Spleen (tissue), 7 donors: Measurements from ENCODE around the gene MS4A18.

ENCODE experiments used
- POLR2A ChIP-seq, 3 donors: fragments of 450-650 bp; IDR thresholded peaks; one replicate each; pipeline ENCODE4 v1.5.1; 2017; ENCODE audit warnings: antibody characterized with exemption in 3 of 3, mild to moderate bottlenecking in 1 of 3
- POLR2AphosphoS5 ChIP-seq, 3 donors: sonication (generic); formaldehyde crosslinking; IDR thresholded peaks; one replicate each; pipeline ENCODE4 v1.5.1; 2017; ENCODE audit warnings: antibody characterized with exemption in 3 of 3
- TF ChIP-seq, protein P1 (sequence below), 11 experiments: fragments of 200-600 bp in 7 of 11; fragments of 450-650 bp in 4 of 11; sonication (generic) in 4 of 11; IDR thresholded peaks in 8 of 11; conservative IDR thresholded peaks in 3 of 11; 1 replicate in 7 of 11; 2 replicates in 4 of 11; pipeline versions ENCODE4 v1.4.0 to v1.8.0; 2016 to 2021; ENCODE audit warnings: antibody characterized with exemption in 11 of 11, inconsistent platforms in 4 of 11, mild to moderate bottlenecking in 1 of 11
- donor health status: DM: no; HTN: no; CAD: no; lungs with moderate emphysema.
- donor health status: DM: no; HTN: no; CAD: no.
- donor health status: DM: no; HTN: no; CAD: no.

DNA sequence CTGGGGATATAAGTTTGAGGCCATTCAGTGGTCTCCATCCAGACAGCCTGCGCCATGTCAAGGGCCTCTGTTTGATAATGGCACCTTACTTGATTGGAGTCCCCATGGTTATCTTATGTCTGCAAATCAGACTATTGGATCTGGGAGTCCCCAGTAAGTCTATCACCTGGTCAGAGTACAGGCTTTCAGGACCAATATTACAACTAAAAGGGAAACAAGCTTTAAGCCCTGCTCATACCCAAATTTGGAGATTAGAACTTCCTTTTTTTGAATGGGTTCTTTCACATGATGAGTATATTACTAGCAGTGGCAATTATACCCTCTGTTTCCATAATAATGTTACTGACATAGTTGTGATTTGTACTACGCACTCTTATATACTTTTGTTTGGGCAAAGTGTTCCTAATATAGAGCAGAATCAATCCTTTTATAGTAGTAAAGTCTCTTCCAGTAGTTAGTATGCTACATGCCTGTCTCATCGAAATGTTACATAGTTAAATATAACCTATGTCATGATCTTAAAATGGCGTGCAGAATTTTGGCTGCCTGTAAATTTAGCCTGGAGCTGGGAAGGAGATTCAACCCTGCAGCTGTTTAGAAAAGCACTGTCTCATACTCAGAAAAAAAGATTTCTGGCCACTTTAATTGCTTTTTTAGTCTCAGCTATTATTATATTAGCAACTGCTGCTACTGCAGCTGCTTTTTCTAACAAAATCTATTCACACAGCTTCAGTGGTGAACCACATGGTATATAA, 37.1 kb downstream of the MS4A18 start:
- TF ChIP-seq, protein P1, sequence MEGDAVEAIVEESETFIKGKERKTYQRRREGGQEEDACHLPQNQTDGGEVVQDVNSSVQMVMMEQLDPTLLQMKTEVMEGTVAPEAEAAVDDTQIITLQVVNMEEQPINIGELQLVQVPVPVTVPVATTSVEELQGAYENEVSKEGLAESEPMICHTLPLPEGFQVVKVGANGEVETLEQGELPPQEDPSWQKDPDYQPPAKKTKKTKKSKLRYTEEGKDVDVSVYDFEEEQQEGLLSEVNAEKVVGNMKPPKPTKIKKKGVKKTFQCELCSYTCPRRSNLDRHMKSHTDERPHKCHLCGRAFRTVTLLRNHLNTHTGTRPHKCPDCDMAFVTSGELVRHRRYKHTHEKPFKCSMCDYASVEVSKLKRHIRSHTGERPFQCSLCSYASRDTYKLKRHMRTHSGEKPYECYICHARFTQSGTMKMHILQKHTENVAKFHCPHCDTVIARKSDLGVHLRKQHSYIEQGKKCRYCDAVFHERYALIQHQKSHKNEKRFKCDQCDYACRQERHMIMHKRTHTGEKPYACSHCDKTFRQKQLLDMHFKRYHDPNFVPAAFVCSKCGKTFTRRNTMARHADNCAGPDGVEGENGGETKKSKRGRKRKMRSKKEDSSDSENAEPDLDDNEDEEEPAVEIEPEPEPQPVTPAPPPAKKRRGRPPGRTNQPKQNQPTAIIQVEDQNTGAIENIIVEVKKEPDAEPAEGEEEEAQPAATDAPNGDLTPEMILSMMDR (IDR thresholded peaks at IDR 0.05 in 8 of 11, conservative IDR thresholded peaks at IDR 0.05 in 3 of 11): no peak
- TF ChIP-seq POLR2A (IDR thresholded peaks at IDR 0.05) (no peak), POLR2AphosphoS5 (IDR thresholded peaks at IDR 0.05) (no peak)
